HEK293 (cell line): ENCODE measurements around the gene PTPRA.
A peak's percentile ranks its signal among the peaks of the same experiment; 100 is the strongest.

Experiments
- CTCF ChIA-PET: fragments of 350-600 bp; formaldehyde crosslinking; extraction: SDS; loops from one replicate; lab custom pipeline; 2021; ENCODE audit warnings: antibody characterized with exemption; lab: Yijun Ruan, JAX
- POLR2A ChIA-PET: fragments of 300-600 bp; formaldehyde crosslinking; extraction: SDS; loops from one replicate; lab custom pipeline; 2020; ENCODE audit warnings: antibody characterized with exemption, inconsistent platforms; lab: Yijun Ruan, JAX
- H3K27ac ChIP-seq: fragments of 200-500 bp; sonication (Bioruptor generic); 2 replicates; pipeline ENCODE4 v1.5.1; 2014; ENCODE audit warnings: low read depth, low read length, control low read depth, inconsistent platforms; ENCODE audit errors: extremely low read depth
- H3K36me3 ChIP-seq, 2 experiments: fragments of 200-500 bp in 1 of 2; sonication (Bioruptor generic) in 1 of 2; 1 replicate in 1 of 2; 2 replicates in 1 of 2; pipeline ENCODE4 v1.5.1; 2014 to 2017; ENCODE audit warnings: inconsistent platforms in 2 of 2, low read length in 2 of 2; ENCODE audit not compliant: control insufficient read depth in 2 of 2, insufficient read depth in 1 of 2
- H3K4me1 ChIP-seq: fragments of 200-500 bp; sonication (Bioruptor generic); 2 replicates; pipeline ENCODE4 v1.5.1; 2014; ENCODE audit warnings: mild to moderate bottlenecking, low read length, inconsistent platforms; ENCODE audit not compliant: control insufficient read depth, insufficient read depth
- H3K4me3 ChIP-seq: 2 replicates; pipeline ENCODE4 v1.5.1; 2011; ENCODE audit warnings: low read depth, mild to moderate bottlenecking, control low read depth, low read length, moderate library complexity
- H3K9me3 ChIP-seq: fragments of 200-500 bp; sonication (Bioruptor generic); 2 replicates; pipeline ENCODE4 v1.5.1; 2014; ENCODE audit warnings: low read depth, low read length, inconsistent platforms; ENCODE audit not compliant: control insufficient read depth, insufficient read depth
- EGR2 ChIP-seq: fragments of 450-650 bp; formaldehyde crosslinking; IDR thresholded peaks from 2 replicates; pipeline ENCODE4 v1.5.1; 2016; ENCODE audit warnings: low read depth, missing biosample characterization, missing genetic modification characterization
- GFI1B ChIP-seq: fragments of 450-650 bp; formaldehyde crosslinking; IDR thresholded peaks from 2 replicates; pipeline ENCODE4 v1.5.1; 2016; ENCODE audit warnings: missing biosample characterization, missing genetic modification characterization
- GLI4 ChIP-seq: fragments of 450-650 bp; formaldehyde crosslinking; IDR thresholded peaks from 2 replicates; pipeline ENCODE4 v1.5.1; 2016; ENCODE audit warnings: missing biosample characterization, missing genetic modification characterization
- MYNN ChIP-seq: fragments of 450-650 bp; formaldehyde crosslinking; IDR thresholded peaks from 2 replicates; pipeline ENCODE4 v1.5.1; 2016; ENCODE audit warnings: missing biosample characterization, missing genetic modification characterization, borderline replicate concordance
- REPIN1 ChIP-seq: fragments of 450-650 bp; formaldehyde crosslinking; IDR thresholded peaks from 2 replicates; pipeline ENCODE4 v1.5.1; 2017; ENCODE audit warnings: missing biosample characterization, missing genetic modification characterization, low read depth
- SP7 ChIP-seq: fragments of 450-650 bp; formaldehyde crosslinking; IDR thresholded peaks from 2 replicates; pipeline ENCODE4 v1.5.1; 2016; ENCODE audit warnings: missing biosample characterization, missing genetic modification characterization
- TRIM28 ChIP-seq: IDR thresholded peaks from 2 replicates; pipeline ENCODE4 v1.6.1; 2011; ENCODE audit warnings: low read length, control low read depth, borderline replicate concordance
- WT1 ChIP-seq: fragments of 450-650 bp; formaldehyde crosslinking; IDR thresholded peaks from 2 replicates; pipeline ENCODE4 v1.5.1; 2016; ENCODE audit warnings: missing biosample characterization, missing genetic modification characterization
- ZFP37 ChIP-seq: fragments of 450-650 bp; formaldehyde crosslinking; IDR thresholded peaks from 2 replicates; pipeline ENCODE4 v1.5.1; 2016; ENCODE audit warnings: missing biosample characterization, missing genetic modification characterization
- ZNF112 ChIP-seq: fragments of 450-650 bp; formaldehyde crosslinking; IDR thresholded peaks from 2 replicates; pipeline ENCODE4 v1.5.0; 2017; ENCODE audit warnings: missing biosample characterization, missing genetic modification characterization
- ZNF121 ChIP-seq: fragments of 450-650 bp; formaldehyde crosslinking; IDR thresholded peaks from 2 replicates; pipeline ENCODE4 v1.5.1; 2016; ENCODE audit warnings: missing biosample characterization, missing genetic modification characterization
- ZNF132 ChIP-seq: fragments of 450-650 bp; formaldehyde crosslinking; IDR thresholded peaks from 2 replicates; pipeline ENCODE4 v1.5.1; 2017; ENCODE audit warnings: missing biosample characterization, missing genetic modification characterization, borderline replicate concordance
- ZNF138 ChIP-seq: fragments of 450-650 bp; formaldehyde crosslinking; IDR thresholded peaks from 2 replicates; pipeline ENCODE4 v1.5.1; 2016; ENCODE audit warnings: missing biosample characterization, missing genetic modification characterization, borderline replicate concordance
- ZNF175 ChIP-seq: fragments of 450-650 bp; formaldehyde crosslinking; IDR thresholded peaks from 2 replicates; pipeline ENCODE4 v1.5.1; 2016; ENCODE audit warnings: missing biosample characterization, missing genetic modification characterization
- ZNF366 ChIP-seq: fragments of 450-650 bp; formaldehyde crosslinking; conservative IDR thresholded peaks from 2 replicates; pipeline ENCODE4 v1.5.1; 2016; ENCODE audit warnings: missing biosample characterization, missing genetic modification characterization
- ZNF433 ChIP-seq: fragments of 450-650 bp; formaldehyde crosslinking; IDR thresholded peaks from 2 replicates; pipeline ENCODE4 v1.5.1; 2016; ENCODE audit warnings: missing biosample characterization, missing genetic modification characterization, low read depth
- ZNF600 ChIP-seq: fragments of 450-650 bp; formaldehyde crosslinking; IDR thresholded peaks from 2 replicates; pipeline ENCODE4 v1.5.1; 2016; ENCODE audit warnings: missing biosample characterization, missing genetic modification characterization
- ZNF610 ChIP-seq: fragments of 450-650 bp; formaldehyde crosslinking; IDR thresholded peaks from 2 replicates; pipeline ENCODE4 v1.5.1; 2016; ENCODE audit warnings: missing biosample characterization, missing genetic modification characterization, borderline replicate concordance
- TF ChIP-seq, protein P1 (sequence below): fragments of 450-650 bp; formaldehyde crosslinking; IDR thresholded peaks from 2 replicates; pipeline ENCODE4 v1.5.1; 2016; ENCODE audit warnings: missing biosample characterization, missing genetic modification characterization
- TF ChIP-seq, protein P2 (sequence below): fragments of 450-650 bp; formaldehyde crosslinking; IDR thresholded peaks from 2 replicates; pipeline ENCODE4 v1.5.1; 2017; ENCODE audit warnings: missing biosample characterization, missing genetic modification characterization
- TF ChIP-seq, protein P3 (sequence below): fragments of 450-650 bp; formaldehyde crosslinking; IDR thresholded peaks from 2 replicates; pipeline ENCODE4 v1.5.1; 2016; ENCODE audit warnings: missing biosample characterization, missing genetic modification characterization
- TF ChIP-seq, protein P4 (sequence below): fragments of 450-650 bp; formaldehyde crosslinking; IDR thresholded peaks from 2 replicates; pipeline ENCODE4 v1.5.1; 2016; ENCODE audit warnings: missing biosample characterization, missing genetic modification characterization
- TF ChIP-seq, protein P5 (sequence below): fragments of 450-650 bp; formaldehyde crosslinking; IDR thresholded peaks from 2 replicates; pipeline ENCODE4 v1.5.1; 2016; ENCODE audit warnings: missing biosample characterization, missing genetic modification characterization, borderline replicate concordance

Gene PTPRA

DNA sequence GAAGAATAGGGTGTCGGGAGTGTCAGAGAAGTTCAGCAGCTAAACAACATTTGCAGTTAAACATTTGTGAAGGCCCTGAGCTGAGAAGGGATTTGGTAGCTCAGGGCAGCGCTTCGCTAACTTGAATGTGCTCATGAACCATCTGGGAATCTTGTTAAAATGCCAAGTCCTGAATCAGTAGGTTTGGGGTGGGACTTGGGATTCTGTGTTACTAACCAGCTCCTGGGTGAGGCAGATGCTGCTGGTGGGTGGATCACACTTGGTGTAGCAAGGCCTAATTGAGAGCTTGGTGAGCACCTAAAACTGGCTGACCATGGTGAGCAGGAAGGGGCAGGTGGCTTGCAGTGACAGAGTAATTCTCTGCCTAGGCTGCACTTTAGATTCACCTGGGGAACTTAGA lies 5.9 kb downstream of the PTPRA start (continued):
- TF ChIP-seq GFI1B (no peak), ZNF175 (tag by site-specific recombination) (no peak), ZNF610 (no peak), ZNF433 (tag by site-specific recombination) (no peak), EGR2 (tag by site-specific recombination) (no peak), ZNF132 (no peak), SP7 (tag by site-specific recombination) (0 out of 2 replicates have a peak, but pooled peaks have one; percentile 20), ZNF112 (tag by site-specific recombination) (no peak), TRIM28 (no peak)
- TF ChIP-seq, protein P1, sequence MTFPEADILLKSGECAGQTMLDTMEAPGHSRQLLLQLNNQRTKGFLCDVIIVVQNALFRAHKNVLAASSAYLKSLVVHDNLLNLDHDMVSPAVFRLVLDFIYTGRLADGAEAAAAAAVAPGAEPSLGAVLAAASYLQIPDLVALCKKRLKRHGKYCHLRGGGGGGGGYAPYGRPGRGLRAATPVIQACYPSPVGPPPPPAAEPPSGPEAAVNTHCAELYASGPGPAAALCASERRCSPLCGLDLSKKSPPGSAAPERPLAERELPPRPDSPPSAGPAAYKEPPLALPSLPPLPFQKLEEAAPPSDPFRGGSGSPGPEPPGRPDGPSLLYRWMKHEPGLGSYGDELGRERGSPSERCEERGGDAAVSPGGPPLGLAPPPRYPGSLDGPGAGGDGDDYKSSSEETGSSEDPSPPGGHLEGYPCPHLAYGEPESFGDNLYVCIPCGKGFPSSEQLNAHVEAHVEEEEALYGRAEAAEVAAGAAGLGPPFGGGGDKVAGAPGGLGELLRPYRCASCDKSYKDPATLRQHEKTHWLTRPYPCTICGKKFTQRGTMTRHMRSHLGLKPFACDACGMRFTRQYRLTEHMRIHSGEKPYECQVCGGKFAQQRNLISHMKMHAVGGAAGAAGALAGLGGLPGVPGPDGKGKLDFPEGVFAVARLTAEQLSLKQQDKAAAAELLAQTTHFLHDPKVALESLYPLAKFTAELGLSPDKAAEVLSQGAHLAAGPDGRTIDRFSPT (tag by site-specific recombination), result no peak

DNA sequence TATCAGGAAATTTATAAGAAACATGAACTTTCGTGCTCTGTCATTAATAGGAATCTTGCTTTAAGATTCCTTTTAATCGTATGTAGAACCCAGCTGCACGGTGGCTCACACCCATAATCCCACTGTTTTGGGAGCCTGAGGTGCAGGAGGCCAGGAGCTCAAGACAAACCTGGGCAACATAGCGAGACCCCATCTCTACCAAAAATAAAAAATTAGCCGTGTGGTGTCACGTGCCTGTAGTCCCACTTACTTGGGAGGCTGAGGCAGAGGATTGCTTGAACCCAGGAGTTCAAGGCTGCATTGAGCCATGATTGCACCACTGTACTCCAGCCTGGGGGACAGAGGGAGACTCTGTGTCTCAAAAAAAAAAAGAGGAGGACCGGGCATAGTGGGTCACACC lies 7.4 kb downstream of the PTPRA start:
- Histone ChIP-seq H3K27ac (no peak overlapping the region), H3K4me3 (no peak overlapping the region), H3K9me3 (no peaks in the 10 kb centered on the region)
- POLR2A ChIA-PET, result no interaction called here
- no peak for TF ChIP-seq ZNF121 (tag by site-specific recombination)
- TF ChIP-seq, protein P2, sequence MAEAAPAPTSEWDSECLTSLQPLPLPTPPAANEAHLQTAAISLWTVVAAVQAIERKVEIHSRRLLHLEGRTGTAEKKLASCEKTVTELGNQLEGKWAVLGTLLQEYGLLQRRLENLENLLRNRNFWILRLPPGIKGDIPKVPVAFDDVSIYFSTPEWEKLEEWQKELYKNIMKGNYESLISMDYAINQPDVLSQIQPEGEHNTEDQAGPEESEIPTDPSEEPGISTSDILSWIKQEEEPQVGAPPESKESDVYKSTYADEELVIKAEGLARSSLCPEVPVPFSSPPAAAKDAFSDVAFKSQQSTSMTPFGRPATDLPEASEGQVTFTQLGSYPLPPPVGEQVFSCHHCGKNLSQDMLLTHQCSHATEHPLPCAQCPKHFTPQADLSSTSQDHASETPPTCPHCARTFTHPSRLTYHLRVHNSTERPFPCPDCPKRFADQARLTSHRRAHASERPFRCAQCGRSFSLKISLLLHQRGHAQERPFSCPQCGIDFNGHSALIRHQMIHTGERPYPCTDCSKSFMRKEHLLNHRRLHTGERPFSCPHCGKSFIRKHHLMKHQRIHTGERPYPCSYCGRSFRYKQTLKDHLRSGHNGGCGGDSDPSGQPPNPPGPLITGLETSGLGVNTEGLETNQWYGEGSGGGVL (tag by site-specific recombination), result no peak
- no peak for TF ChIP-seq GLI4
- no peak for TF ChIP-seq REPIN1 (tag by site-specific recombination)
- TF ChIP-seq, protein P3, sequence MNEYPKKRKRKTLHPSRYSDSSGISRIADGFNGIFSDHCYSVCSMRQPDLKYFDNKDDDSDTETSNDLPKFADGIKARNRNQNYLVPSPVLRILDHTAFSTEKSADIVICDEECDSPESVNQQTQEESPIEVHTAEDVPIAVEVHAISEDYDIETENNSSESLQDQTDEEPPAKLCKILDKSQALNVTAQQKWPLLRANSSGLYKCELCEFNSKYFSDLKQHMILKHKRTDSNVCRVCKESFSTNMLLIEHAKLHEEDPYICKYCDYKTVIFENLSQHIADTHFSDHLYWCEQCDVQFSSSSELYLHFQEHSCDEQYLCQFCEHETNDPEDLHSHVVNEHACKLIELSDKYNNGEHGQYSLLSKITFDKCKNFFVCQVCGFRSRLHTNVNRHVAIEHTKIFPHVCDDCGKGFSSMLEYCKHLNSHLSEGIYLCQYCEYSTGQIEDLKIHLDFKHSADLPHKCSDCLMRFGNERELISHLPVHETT, result no peak
- TF ChIP-seq WT1, result no peak
- TF ChIP-seq MYNN (tag by site-specific recombination), result no peak
- TF ChIP-seq, protein P4, sequence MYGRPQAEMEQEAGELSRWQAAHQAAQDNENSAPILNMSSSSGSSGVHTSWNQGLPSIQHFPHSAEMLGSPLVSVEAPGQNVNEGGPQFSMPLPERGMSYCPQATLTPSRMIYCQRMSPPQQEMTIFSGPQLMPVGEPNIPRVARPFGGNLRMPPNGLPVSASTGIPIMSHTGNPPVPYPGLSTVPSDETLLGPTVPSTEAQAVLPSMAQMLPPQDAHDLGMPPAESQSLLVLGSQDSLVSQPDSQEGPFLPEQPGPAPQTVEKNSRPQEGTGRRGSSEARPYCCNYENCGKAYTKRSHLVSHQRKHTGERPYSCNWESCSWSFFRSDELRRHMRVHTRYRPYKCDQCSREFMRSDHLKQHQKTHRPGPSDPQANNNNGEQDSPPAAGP, result no peak
- TF ChIP-seq ZNF138 (tag by site-specific recombination), result no peak
- TF ChIP-seq ZNF600, result no peak
- no peak for TF ChIP-seq ZNF366 (tag by site-specific recombination)
- TF ChIP-seq, protein P5, sequence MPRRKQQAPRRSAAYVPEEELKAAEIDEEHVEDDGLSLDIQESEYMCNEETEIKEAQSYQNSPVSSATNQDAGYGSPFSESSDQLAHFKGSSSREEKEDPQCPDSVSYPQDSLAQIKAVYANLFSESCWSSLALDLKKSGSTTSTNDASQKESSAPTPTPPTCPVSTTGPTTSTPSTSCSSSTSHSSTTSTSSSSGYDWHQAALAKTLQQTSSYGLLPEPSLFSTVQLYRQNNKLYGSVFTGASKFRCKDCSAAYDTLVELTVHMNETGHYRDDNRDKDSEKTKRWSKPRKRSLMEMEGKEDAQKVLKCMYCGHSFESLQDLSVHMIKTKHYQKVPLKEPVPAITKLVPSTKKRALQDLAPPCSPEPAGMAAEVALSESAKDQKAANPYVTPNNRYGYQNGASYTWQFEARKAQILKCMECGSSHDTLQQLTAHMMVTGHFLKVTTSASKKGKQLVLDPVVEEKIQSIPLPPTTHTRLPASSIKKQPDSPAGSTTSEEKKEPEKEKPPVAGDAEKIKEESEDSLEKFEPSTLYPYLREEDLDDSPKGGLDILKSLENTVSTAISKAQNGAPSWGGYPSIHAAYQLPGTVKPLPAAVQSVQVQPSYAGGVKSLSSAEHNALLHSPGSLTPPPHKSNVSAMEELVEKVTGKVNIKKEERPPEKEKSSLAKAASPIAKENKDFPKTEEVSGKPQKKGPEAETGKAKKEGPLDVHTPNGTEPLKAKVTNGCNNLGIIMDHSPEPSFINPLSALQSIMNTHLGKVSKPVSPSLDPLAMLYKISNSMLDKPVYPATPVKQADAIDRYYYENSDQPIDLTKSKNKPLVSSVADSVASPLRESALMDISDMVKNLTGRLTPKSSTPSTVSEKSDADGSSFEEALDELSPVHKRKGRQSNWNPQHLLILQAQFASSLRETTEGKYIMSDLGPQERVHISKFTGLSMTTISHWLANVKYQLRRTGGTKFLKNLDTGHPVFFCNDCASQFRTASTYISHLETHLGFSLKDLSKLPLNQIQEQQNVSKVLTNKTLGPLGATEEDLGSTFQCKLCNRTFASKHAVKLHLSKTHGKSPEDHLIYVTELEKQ, result no peak
- TF ChIP-seq ZFP37 (tag by site-specific recombination), result no peak
- TF ChIP-seq, all 188 proteins: peak for 0
- CTCF ChIA-PET, result interaction anchor here (0.5 to 1.2 kb wide), 3 partner anchors 14 to 476 kb away, joined by 3 read pairs; no protein-coding TSS in a partner anchor
- Histone ChIP-seq H3K36me3 (peaks cover 2 to 9% of the 10 kb centered on the region in 2 experiments; a peak in 2 of 3 replicates), H3K4me1 (peaks cover 21% of the 10 kb centered on the region)
